Panc1 (cell line): ENCODE data around the gene PHETA2. TPM values are rescaled to one million over a fixed set of nuclear protein-coding genes. Genes with fewer than 3 reads are reported as not detected.

Experiments used
- ATAC-seq: fragments of 200-7000 bp; cut with Tn5 transposase; 2 replicates; pipeline ENCODE4 v1.9.1; 2020; ENCODE audit warnings: mild to moderate bottlenecking, moderate library complexity
- BruUV-seq: library from RNA; stranded (reverse); fragments of 400-500 nt; replicated peaks from 2 replicates; lab custom pipeline; 2021; lab: Mats Ljungman, UMichigan
- CTCF ChIA-PET: fragments of 300-600 bp; sonication (Branson Sonifier 250); formaldehyde crosslinking; loops from one replicate; lab custom pipeline; 2022; ENCODE audit warnings: antibody characterized with exemption; lab: Charles Lee
- POLR2A ChIA-PET: fragments of 300-600 bp; sonication (Branson Sonifier 250); formaldehyde crosslinking; loops from one replicate; lab custom pipeline; 2022; ENCODE audit warnings: antibody characterized with exemption; lab: Charles Lee
- DNase-seq: peaks from one replicate; pipeline ENCODE4 v3.0.0-alpha.2; 2010; ENCODE audit warnings: low read depth, low spot score
- H3K27ac ChIP-seq: 2 replicates; pipeline ENCODE4 v1.5.1; 2011; ENCODE audit warnings: mild to moderate bottlenecking, low read length, inconsistent platforms
- H3K27me3 ChIP-seq: fragments of 200-500 bp; sonication (Bioruptor generic); 2 replicates; pipeline ENCODE4 v1.6.0; 2014; ENCODE audit warnings: low read length, inconsistent platforms; ENCODE audit not compliant: control insufficient read depth, insufficient read depth
- H3K36me3 ChIP-seq: fragments of 200-500 bp; sonication (Bioruptor generic); 2 replicates; pipeline ENCODE4 v1.5.1; 2014; ENCODE audit warnings: inconsistent platforms, mild to moderate bottlenecking, low read length, moderate library complexity; ENCODE audit not compliant: control insufficient read depth, insufficient read depth
- H3K4me1 ChIP-seq: 2 replicates; pipeline ENCODE4 v1.5.1; 2011; ENCODE audit warnings: inconsistent platforms, mild to moderate bottlenecking, low read length, moderate library complexity; ENCODE audit not compliant: control insufficient read depth, insufficient read depth
- H3K4me3 ChIP-seq, 2 experiments: 2 replicates each; pipeline ENCODE4 v1.5.1; 2011 to 2012; ENCODE audit warnings: low read depth in 2 of 2, low read length in 2 of 2, mild to moderate bottlenecking in 2 of 2, inconsistent platforms in 1 of 2, moderate library complexity in 1 of 2
- H3K9me3 ChIP-seq: fragments of 200-500 bp; sonication (Bioruptor generic); 2 replicates; pipeline ENCODE4 v1.5.1; 2014; ENCODE audit warnings: low read depth, mild to moderate bottlenecking, inconsistent platforms, low read length, moderate library complexity; ENCODE audit not compliant: control insufficient read depth, insufficient read depth
- CTCF ChIP-seq: fragments of 450-650 bp; IDR thresholded peaks from 2 replicates; pipeline ENCODE4 v1.5.1; 2017; ENCODE audit warnings: mild to moderate bottlenecking
- POLR2AphosphoS5 ChIP-seq: IDR thresholded peaks from 2 replicates; pipeline ENCODE4 v1.6.1; 2012; ENCODE audit warnings: mild to moderate bottlenecking, low read depth, low read length, moderate library complexity
- SIN3A ChIP-seq: IDR thresholded peaks from 2 replicates; pipeline ENCODE4 v1.6.1; 2012; ENCODE audit warnings: low read depth, mild to moderate bottlenecking, low read length, moderate library complexity, borderline replicate concordance; ENCODE audit not compliant: insufficient read depth
- TCF7L2 ChIP-seq: IDR thresholded peaks from 2 replicates; pipeline ENCODE4 v1.6.1; 2011; ENCODE audit warnings: mild to moderate bottlenecking, low read depth, low read length, inconsistent platforms
- in situ Hi-C: cut with HindIII; loops from 2 replicates; pipeline ENCODE4 v1.10.0; 2016; ENCODE audit warnings: low sequenced_read_pairs, low pct_unique_long_range_greater_than_20kb
- intact Hi-C: fragments of 100-400 bp; cut with micrococcal nuclease; formaldehyde crosslinking; loops from one replicate; pipeline ENCODE4 v1.10.0; 2022; ENCODE audit not compliant: unreplicated experiment
- total RNA-seq: library from RNA; stranded (reverse); gene quantifications from one replicate; pipeline ENCODE4 v1.2.1, GENCODE V29; 2021; ENCODE audit not compliant: unreplicated experiment
- TF ChIP-seq, protein P1 (sequence below), 2 experiments: IDR thresholded peaks; 2 replicates each; pipeline ENCODE4 v1.6.1; 2011 to 2012; ENCODE audit warnings: low read depth in 2 of 2, control low read depth in 1 of 2, low read length in 1 of 2, mild to moderate bottlenecking in 1 of 2, moderate library complexity in 1 of 2; ENCODE audit not compliant: insufficient read depth in 1 of 2

PHETA2 gene
- total RNA-seq, 1 experiment from 2014 or later = 1.3 TPM

DNA sequence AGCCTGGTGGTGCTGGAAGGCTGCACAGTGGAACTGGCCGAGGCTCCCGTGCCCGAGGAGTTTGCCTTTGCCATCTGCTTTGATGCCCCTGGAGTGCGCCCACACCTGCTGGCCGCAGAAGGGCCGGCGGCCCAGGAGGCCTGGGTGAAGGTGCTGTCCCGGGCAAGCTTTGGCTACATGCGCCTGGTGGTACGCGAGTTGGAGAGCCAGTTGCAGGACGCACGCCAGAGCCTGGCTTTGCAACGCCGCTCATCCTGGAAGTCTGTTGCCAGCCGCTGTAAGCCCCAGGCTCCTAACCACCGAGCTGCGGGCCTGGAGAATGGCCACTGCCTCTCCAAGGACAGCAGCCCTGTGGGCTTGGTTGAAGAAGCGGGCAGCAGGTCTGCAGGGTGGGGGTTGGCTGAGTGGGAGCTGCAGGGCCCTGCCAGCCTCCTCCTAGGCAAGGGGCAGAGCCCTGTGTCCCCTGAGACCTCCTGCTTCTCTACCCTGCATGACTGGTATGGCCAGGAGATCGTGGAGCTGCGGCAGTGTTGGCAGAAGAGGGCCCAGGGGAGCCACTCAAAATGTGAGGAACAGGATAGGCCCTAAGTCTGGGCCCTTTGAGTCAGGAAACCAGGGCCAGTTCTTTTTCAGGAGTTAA is 3.6 kb downstream of the PHETA2 start:
- no peak for DNase-seq
- ChIA-PET POLR2A (no interaction called here), CTCF (no interaction called here)
- BruUV-seq = no TSS peak
- no peaks in the 10 kb centered on the region for H3K27me3 ChIP-seq
- in situ Hi-C loops = no loop called here
- intact Hi-C loops = no loop called here
- H3K36me3 ChIP-seq = no peaks in the 10 kb centered on the region; the same call in 1 of the 2 replicates
- H3K4me1 ChIP-seq = peaks cover 10% of the 10 kb centered on the region
- no peak overlapping the region for H3K4me3 ChIP-seq
- ATAC-seq = no peak
- H3K27ac ChIP-seq = no peak overlapping the region
- no peaks in the 10 kb centered on the region for H3K9me3 ChIP-seq
- no peak for TF ChIP-seq SIN3A
- TF ChIP-seq TCF7L2 = no peak

DNA sequence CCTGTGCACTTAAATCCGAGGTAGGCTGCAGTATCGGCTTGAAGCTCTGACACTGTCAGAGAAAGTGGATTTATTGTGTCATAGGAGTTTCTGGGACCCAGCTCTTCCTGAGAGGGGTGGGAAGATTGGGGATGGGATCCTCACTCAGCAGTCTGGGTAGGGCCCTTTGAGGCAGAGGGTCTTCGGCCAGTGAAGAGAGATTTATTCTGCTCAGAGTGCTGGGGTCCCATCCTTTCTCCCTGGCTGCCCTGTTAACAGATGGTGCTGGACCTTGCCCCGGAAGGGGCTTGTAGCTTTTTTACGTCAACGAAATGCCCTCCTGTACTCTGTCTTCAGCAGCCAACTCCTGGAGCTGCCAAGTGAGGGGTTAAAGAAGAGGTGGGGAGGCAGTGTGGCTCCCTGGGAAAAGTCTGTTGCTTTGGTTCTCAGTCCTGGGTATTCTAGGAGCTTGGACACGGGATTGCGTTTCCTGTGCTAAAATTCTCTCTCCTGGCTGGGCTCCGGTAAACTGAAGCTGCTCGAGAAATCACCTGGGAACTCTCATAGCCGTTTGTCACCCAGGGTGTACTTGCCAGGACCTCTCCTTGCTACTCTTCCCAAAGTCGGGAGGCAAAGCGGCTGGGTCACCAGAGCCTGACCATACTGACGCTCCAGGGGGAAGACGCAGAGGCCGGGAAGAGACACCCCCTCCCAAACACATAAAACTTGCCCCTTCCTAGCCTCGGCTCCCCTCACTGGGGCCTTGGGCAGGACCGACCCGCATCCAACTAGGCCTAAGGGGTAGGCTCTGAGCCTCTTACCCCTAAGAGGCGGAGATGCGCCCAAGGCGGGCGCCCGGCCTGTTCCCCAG is 4.6 kb downstream of the PHETA2 start:
- peak overlapping the region; percentile 91 for H3K27ac ChIP-seq
- peaks cover 13% of the 10 kb centered on the region for H3K4me1 ChIP-seq
- DNase-seq (no peak), ATAC-seq (peak; percentile 29)
- TF ChIP-seq TCF7L2 (no peak), CTCF (no peak), POLR2AphosphoS5 (no peak), SIN3A (no peak)
- TF ChIP-seq, protein P1, sequence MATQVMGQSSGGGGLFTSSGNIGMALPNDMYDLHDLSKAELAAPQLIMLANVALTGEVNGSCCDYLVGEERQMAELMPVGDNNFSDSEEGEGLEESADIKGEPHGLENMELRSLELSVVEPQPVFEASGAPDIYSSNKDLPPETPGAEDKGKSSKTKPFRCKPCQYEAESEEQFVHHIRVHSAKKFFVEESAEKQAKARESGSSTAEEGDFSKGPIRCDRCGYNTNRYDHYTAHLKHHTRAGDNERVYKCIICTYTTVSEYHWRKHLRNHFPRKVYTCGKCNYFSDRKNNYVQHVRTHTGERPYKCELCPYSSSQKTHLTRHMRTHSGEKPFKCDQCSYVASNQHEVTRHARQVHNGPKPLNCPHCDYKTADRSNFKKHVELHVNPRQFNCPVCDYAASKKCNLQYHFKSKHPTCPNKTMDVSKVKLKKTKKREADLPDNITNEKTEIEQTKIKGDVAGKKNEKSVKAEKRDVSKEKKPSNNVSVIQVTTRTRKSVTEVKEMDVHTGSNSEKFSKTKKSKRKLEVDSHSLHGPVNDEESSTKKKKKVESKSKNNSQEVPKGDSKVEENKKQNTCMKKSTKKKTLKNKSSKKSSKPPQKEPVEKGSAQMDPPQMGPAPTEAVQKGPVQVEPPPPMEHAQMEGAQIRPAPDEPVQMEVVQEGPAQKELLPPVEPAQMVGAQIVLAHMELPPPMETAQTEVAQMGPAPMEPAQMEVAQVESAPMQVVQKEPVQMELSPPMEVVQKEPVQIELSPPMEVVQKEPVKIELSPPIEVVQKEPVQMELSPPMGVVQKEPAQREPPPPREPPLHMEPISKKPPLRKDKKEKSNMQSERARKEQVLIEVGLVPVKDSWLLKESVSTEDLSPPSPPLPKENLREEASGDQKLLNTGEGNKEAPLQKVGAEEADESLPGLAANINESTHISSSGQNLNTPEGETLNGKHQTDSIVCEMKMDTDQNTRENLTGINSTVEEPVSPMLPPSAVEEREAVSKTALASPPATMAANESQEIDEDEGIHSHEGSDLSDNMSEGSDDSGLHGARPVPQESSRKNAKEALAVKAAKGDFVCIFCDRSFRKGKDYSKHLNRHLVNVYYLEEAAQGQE (IDR thresholded peaks at IDR 0.05; ENCODE audit: insufficient read depth in 1 of 2, low read depth in 2 of 2, low read length in 1 of 2) = no peak
- peak overlapping the region; percentile 62 to 82 for H3K4me3 ChIP-seq
- POLR2A ChIA-PET = interaction anchor here (0.6 to 1.2 kb wide), 2 partner anchors 370 to 427 kb away, joined by 6 to 11 read pairs; no protein-coding TSS in a partner anchor
- in situ Hi-C loops (no loop called here), intact Hi-C loops (no loop called here)
- no peaks in the 10 kb centered on the region for H3K9me3 ChIP-seq
- H3K36me3 ChIP-seq = no peaks in the 10 kb centered on the region; the same call in 1 of the 2 replicates
- TSS peak; percentile 92 for BruUV-seq
- CTCF ChIA-PET = interaction anchor here (0.5 kb wide), 1 partner anchor 140 kb away, joined by 4 read pairs; no protein-coding TSS in a partner anchor
- no peaks in the 10 kb centered on the region for H3K27me3 ChIP-seq
